Endothelial cell (in vitro differentiated cells): Measurements from ENCODE around the gene RPTOR. TPM values are rescaled to one million over a fixed set of nuclear protein-coding genes. Genes with fewer than 3 reads are reported as not detected.
A peak's percentile ranks its signal among the peaks of the same experiment; 100 is the strongest.

Source experiments
- DNase-seq: peaks from one replicate; pipeline ENCODE4 v3.0.0; 2021; ENCODE audit warnings: low spot score
- H3K27ac Mint-ChIP-seq: one replicate; pipeline ENCODE4 v1.8.0; 2021; ENCODE audit warnings: mixed read lengths, inconsistent platforms; ENCODE audit not compliant: unreplicated experiment
- H3K27me3 Mint-ChIP-seq: one replicate; pipeline ENCODE4 v1.8.0; 2021; ENCODE audit warnings: mild to moderate bottlenecking, moderate library complexity, mixed read lengths, inconsistent platforms; ENCODE audit not compliant: unreplicated experiment
- H3K36me3 Mint-ChIP-seq: one replicate; pipeline ENCODE4 v1.8.0; 2021; ENCODE audit warnings: mild to moderate bottlenecking, low read depth, mixed read lengths, inconsistent platforms; ENCODE audit not compliant: unreplicated experiment
- H3K4me1 Mint-ChIP-seq: one replicate; pipeline ENCODE4 v1.8.0; 2021; ENCODE audit warnings: mild to moderate bottlenecking, mixed read lengths, inconsistent platforms; ENCODE audit not compliant: unreplicated experiment
- H3K4me3 Mint-ChIP-seq: one replicate; pipeline ENCODE4 v1.8.0; 2021; ENCODE audit warnings: mild to moderate bottlenecking, mixed read lengths, inconsistent platforms; ENCODE audit not compliant: unreplicated experiment
- H3K9me3 Mint-ChIP-seq: one replicate; pipeline ENCODE4 v1.8.0; 2021; ENCODE audit warnings: mixed read lengths, inconsistent platforms; ENCODE audit not compliant: unreplicated experiment
- CTCF ChIP-seq: fragments of 200-600 bp; sonication (generic); IDR thresholded peaks from one replicate; pipeline ENCODE4 v1.5.0; 2021; ENCODE audit warnings: antibody characterized with exemption; ENCODE audit not compliant: unreplicated experiment
- total RNA-seq: library from RNA; stranded (reverse); fragmentation: NEBNext Ultra II Directional; extraction: Animal tissue kit (Norgen Biotek cat#: 25700); gene quantifications from one replicate; pipeline ENCODE4 v1.2.1, GENCODE V29; 2021; ENCODE audit not compliant: unreplicated experiment

Gene RPTOR
- total RNA-seq, 1 donor from 2014 or later: 36.7 TPM

GRCh38 chr17:80890921-80891396 is 346.3 kb downstream of the RPTOR start:
- Mint-ChIP-seq H3K9me3 (no peaks in the 10 kb centered on the region), H3K27me3 (peaks cover 8% of the 10 kb centered on the region), H3K4me1 (peaks cover 3% of the 10 kb centered on the region), H3K27ac (no peak overlapping the region), H3K36me3 (peaks cover 37% of the 10 kb centered on the region), H3K4me3 (no peak overlapping the region)
- no peak for TF ChIP-seq CTCF
- no peak for DNase-seq

GRCh38 chr17:80891397-80892018 is 346.9 kb downstream of the RPTOR start:
- peak overlapping the region; percentile 6 for H3K27ac Mint-ChIP-seq
- H3K4me1 Mint-ChIP-seq: peaks cover 3% of the 10 kb centered on the region
- H3K36me3 Mint-ChIP-seq: peaks cover 32% of the 10 kb centered on the region
- H3K27me3 Mint-ChIP-seq: peaks cover 8% of the 10 kb centered on the region
- peak overlapping the region; percentile 28 for H3K4me3 Mint-ChIP-seq
- DNase-seq: no peak
- no peaks in the 10 kb centered on the region for H3K9me3 Mint-ChIP-seq
- no peak for TF ChIP-seq CTCF

- no peak overlapping the region for H3K27ac Mint-ChIP-seq
- H3K4me3 Mint-ChIP-seq: no peak overlapping the region
- H3K36me3 Mint-ChIP-seq: peaks cover 31% of the 10 kb centered on the region
- TF ChIP-seq CTCF: no peak
- no peak for DNase-seq
- H3K27me3 Mint-ChIP-seq: peaks cover 8% of the 10 kb centered on the region
- no peaks in the 10 kb centered on the region for H3K9me3 Mint-ChIP-seq
- peaks cover 3% of the 10 kb centered on the region for H3K4me1 Mint-ChIP-seq
These were observed 347.6 kb downstream of the RPTOR start for GRCh38 chr17:80892019-80892855.

GRCh38 chr17:80892900-80893603 is 348.4 kb downstream of the RPTOR start:
- H3K4me1 Mint-ChIP-seq: peaks cover 3% of the 10 kb centered on the region
- no peaks in the 10 kb centered on the region for H3K9me3 Mint-ChIP-seq
- peaks cover 10% of the 10 kb centered on the region for H3K27me3 Mint-ChIP-seq
- peak overlapping the region; percentile 31 for H3K4me3 Mint-ChIP-seq
- no peak for TF ChIP-seq CTCF
- H3K27ac Mint-ChIP-seq: no peak overlapping the region
- no peak for DNase-seq
- H3K36me3 Mint-ChIP-seq: peaks cover 31% of the 10 kb centered on the region
